Caco-2 (cell line): Measurements from ENCODE around the gene PKP3. TPM values are rescaled to one million over a fixed set of nuclear protein-coding genes. Genes with fewer than 3 reads are reported as not detected.

Experiments used
- BruUV-seq: library from RNA; stranded (reverse); fragments of 400-500 nt; replicated peaks from 2 replicates; lab custom pipeline; 2021; lab: Mats Ljungman, UMichigan
- CTCF ChIA-PET: fragments of 300-600 bp; sonication (Branson Sonifier 250); formaldehyde crosslinking; loops from one replicate; lab custom pipeline; 2022; ENCODE audit warnings: antibody characterized with exemption; lab: Charles Lee
- POLR2A ChIA-PET: fragments of 300-600 bp; sonication (Branson Sonifier 250); formaldehyde crosslinking; loops from one replicate; lab custom pipeline; 2022; ENCODE audit warnings: antibody characterized with exemption; lab: Charles Lee
- DNase-seq, 2 experiments: peaks; one replicate each; pipeline versions ENCODE4 v3.0.0 to v3.0.0-alpha.2; 2020 to 2022
- H3K27me3 ChIP-seq: replicated peaks from 2 replicates; pipeline ENCODE4 v1.6.0; 2011; ENCODE audit warnings: low read length; ENCODE audit not compliant: control insufficient read depth, insufficient read depth
- H3K36me3 ChIP-seq: 2 replicates; pipeline ENCODE4 v1.5.1; 2011; ENCODE audit warnings: low read length; ENCODE audit not compliant: control insufficient read depth, insufficient read depth
- H3K4me1 ChIP-seq: fragments of 250-450 bp; sonication (Bioruptor Pico); 2 replicates; pipeline ENCODE4 v1.5.1; 2020; ENCODE audit warnings: mild to moderate bottlenecking
- H3K4me3 ChIP-seq: 2 replicates; pipeline ENCODE4 v1.5.1; 2011; ENCODE audit warnings: low read depth, mild to moderate bottlenecking, control low read depth, low read length
- H3K9me3 ChIP-seq: fragments of 250-450 bp; sonication (Bioruptor Pico); 2 replicates; pipeline ENCODE4 v1.5.1; 2020; ENCODE audit warnings: mild to moderate bottlenecking, moderate library complexity
- H3K27ac Mint-ChIP-seq: one replicate; pipeline ENCODE4 v1.8.0; 2022; ENCODE audit warnings: mixed read lengths; ENCODE audit not compliant: unreplicated experiment
- H3K27me3 Mint-ChIP-seq: one replicate; pipeline ENCODE4 v1.8.0; 2022; ENCODE audit warnings: mixed read lengths; ENCODE audit not compliant: insufficient read depth, unreplicated experiment
- H3K36me3 Mint-ChIP-seq: one replicate; pipeline ENCODE4 v1.8.0; 2022; ENCODE audit warnings: mild to moderate bottlenecking, mixed read lengths; ENCODE audit not compliant: insufficient read depth, unreplicated experiment
- H3K4me1 Mint-ChIP-seq: one replicate; pipeline ENCODE4 v1.8.0; 2022; ENCODE audit warnings: low read depth, mixed read lengths; ENCODE audit not compliant: unreplicated experiment
- H3K4me3 Mint-ChIP-seq: one replicate; pipeline ENCODE4 v1.8.0; 2022; ENCODE audit warnings: mild to moderate bottlenecking, moderate library complexity, mixed read lengths; ENCODE audit not compliant: unreplicated experiment
- H3K9me3 Mint-ChIP-seq: one replicate; pipeline ENCODE4 v1.8.0; 2022; ENCODE audit warnings: mixed read lengths; ENCODE audit not compliant: unreplicated experiment
- intact Hi-C: fragments of 100-400 bp; cut with micrococcal nuclease; formaldehyde crosslinking; loops from one replicate; pipeline ENCODE4 v1.10.0; 2022; ENCODE audit not compliant: unreplicated experiment
- total RNA-seq: library from RNA; stranded (reverse); gene quantifications from 2 replicates; pipeline ENCODE4 v1.2.3, GENCODE V29; 2022
- TF ChIP-seq, protein P1 (sequence below), 2 experiments: fragments of 200-600 bp in 1 of 2; IDR thresholded peaks; 1 replicate in 1 of 2; 2 replicates in 1 of 2; pipeline versions ENCODE4 v1.5.1 to v1.8.0; 2011 to 2022; ENCODE audit warnings: antibody characterized with exemption in 1 of 2, control low read depth in 1 of 2, inconsistent platforms in 1 of 2, low read depth in 1 of 2, low read length in 1 of 2, mild to moderate bottlenecking in 1 of 2, moderate library complexity in 1 of 2; ENCODE audit not compliant: insufficient read depth in 1 of 2, severe bottlenecking in 1 of 2, unreplicated experiment in 1 of 2

The PKP3 gene
- total RNA-seq, 1 experiment from 2014 or later: 149 TPM

DNA sequence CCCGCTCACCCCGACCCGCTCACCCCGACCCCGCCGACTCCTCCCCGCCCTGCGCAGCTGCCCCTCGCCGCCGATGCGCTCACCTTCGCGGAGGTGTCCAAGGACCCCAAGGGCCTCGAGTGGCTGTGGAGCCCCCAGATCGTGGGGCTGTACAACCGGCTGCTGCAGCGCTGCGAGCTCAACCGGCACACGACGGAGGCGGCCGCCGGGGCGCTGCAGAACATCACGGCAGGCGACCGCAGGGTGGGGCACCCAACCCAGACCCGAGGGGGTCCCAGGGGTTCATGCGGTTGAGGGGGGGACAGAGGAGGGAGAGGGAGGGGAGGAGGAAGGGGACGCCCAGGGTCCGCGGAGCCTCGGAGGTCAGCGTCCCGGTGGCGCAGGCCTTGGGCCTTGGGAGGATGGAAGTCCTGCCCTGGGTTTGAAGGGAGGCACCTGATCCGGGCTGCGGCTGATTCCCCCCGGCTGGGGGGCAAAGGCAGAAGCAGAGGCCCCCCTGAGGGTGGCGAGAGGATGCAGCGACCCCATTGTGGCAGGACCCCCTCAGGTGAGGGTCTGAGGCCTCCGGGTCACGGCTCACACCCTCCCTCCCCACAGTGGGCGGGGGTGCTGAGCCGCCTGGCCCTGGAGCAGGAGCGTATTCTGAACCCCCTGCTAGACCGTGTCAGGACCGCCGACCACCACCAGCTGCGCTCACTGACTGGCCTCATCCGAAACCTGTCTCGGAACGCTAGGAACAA is 9.2 kb downstream of the PKP3 start:
- peaks cover 6% of the 10 kb centered on the region; the same call in 1 of the 2 replicates for H3K9me3 ChIP-seq
- no peaks in the 10 kb centered on the region for H3K4me1 Mint-ChIP-seq
- ChIA-PET POLR2A (no interaction called here), CTCF (no interaction called here)
- no peaks in the 10 kb centered on the region for H3K27me3 ChIP-seq
- intact Hi-C loops: no loop called here
- peaks cover 74% of the 10 kb centered on the region for H3K36me3 Mint-ChIP-seq
- no peaks in the 10 kb centered on the region for H3K9me3 Mint-ChIP-seq
- DNase-seq: no peak
- no peak overlapping the region for H3K4me3 ChIP-seq
- no peak overlapping the region for H3K27ac Mint-ChIP-seq
- H3K4me3 Mint-ChIP-seq: no peak overlapping the region
- BruUV-seq: no TSS peak
- no peaks in the 10 kb centered on the region; the same call in none of the 2 replicates for H3K36me3 ChIP-seq
- TF ChIP-seq, protein P1, sequence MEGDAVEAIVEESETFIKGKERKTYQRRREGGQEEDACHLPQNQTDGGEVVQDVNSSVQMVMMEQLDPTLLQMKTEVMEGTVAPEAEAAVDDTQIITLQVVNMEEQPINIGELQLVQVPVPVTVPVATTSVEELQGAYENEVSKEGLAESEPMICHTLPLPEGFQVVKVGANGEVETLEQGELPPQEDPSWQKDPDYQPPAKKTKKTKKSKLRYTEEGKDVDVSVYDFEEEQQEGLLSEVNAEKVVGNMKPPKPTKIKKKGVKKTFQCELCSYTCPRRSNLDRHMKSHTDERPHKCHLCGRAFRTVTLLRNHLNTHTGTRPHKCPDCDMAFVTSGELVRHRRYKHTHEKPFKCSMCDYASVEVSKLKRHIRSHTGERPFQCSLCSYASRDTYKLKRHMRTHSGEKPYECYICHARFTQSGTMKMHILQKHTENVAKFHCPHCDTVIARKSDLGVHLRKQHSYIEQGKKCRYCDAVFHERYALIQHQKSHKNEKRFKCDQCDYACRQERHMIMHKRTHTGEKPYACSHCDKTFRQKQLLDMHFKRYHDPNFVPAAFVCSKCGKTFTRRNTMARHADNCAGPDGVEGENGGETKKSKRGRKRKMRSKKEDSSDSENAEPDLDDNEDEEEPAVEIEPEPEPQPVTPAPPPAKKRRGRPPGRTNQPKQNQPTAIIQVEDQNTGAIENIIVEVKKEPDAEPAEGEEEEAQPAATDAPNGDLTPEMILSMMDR (IDR thresholded peaks at IDR 0.05; ENCODE audit: insufficient read depth in 1 of 2, low read depth in 1 of 2, low read length in 1 of 2, severe bottlenecking in 1 of 2, unreplicated experiment in 1 of 2): no peak
- no peaks in the 10 kb centered on the region for H3K27me3 Mint-ChIP-seq
- no peaks in the 10 kb centered on the region for H3K4me1 ChIP-seq

DNA sequence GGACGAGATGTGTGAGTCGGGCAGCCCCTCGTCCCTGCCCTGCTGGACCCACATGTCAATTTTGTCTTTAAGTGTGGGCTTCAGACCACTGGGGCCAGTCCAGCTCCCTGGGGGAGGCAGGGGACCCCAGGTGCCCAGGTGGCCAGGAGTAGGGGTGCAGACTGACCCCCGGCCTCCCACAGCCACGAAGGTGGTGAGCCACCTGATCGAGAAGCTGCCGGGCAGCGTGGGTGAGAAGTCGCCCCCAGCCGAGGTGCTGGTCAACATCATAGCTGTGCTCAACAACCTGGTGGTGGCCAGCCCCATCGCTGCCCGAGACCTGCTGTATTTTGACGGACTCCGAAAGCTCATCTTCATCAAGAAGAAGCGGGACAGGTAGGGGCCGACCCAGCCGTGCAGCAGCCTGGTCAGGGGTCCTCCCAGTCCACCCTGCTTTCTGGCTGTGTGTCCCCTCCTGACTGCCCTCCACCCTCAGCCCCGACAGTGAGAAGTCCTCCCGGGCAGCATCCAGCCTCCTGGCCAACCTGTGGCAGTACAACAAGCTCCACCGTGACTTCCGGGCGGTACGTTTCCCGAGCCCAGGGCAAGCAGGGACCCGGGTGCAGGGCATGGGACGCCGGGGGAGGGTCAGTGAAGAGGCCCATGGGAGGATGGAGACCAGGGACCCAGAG is 9.9 kb downstream of the PKP3 start:
- no peaks in the 10 kb centered on the region for H3K4me1 ChIP-seq
- CTCF ChIA-PET: no interaction called here
- Mint-ChIP-seq H3K9me3 (no peaks in the 10 kb centered on the region), H3K27me3 (no peaks in the 10 kb centered on the region), H3K4me3 (no peak overlapping the region), H3K27ac (peak overlapping the region; percentile 65), H3K36me3 (peaks cover 75% of the 10 kb centered on the region), H3K4me1 (no peaks in the 10 kb centered on the region)
- peaks cover 6% of the 10 kb centered on the region; the same call in 1 of the 2 replicates for H3K9me3 ChIP-seq
- TF ChIP-seq, protein P1 (IDR thresholded peaks at IDR 0.05; ENCODE audit: insufficient read depth in 1 of 2, low read depth in 1 of 2, low read length in 1 of 2, severe bottlenecking in 1 of 2, unreplicated experiment in 1 of 2): no peak
- POLR2A ChIA-PET: no interaction called here
- DNase-seq: no peak
- no TSS peak for BruUV-seq
- intact Hi-C loops: no loop called here
- no peaks in the 10 kb centered on the region for H3K27me3 ChIP-seq
- H3K4me3 ChIP-seq: no peak overlapping the region
- H3K36me3 ChIP-seq: peaks cover 2% of the 10 kb centered on the region

DNA sequence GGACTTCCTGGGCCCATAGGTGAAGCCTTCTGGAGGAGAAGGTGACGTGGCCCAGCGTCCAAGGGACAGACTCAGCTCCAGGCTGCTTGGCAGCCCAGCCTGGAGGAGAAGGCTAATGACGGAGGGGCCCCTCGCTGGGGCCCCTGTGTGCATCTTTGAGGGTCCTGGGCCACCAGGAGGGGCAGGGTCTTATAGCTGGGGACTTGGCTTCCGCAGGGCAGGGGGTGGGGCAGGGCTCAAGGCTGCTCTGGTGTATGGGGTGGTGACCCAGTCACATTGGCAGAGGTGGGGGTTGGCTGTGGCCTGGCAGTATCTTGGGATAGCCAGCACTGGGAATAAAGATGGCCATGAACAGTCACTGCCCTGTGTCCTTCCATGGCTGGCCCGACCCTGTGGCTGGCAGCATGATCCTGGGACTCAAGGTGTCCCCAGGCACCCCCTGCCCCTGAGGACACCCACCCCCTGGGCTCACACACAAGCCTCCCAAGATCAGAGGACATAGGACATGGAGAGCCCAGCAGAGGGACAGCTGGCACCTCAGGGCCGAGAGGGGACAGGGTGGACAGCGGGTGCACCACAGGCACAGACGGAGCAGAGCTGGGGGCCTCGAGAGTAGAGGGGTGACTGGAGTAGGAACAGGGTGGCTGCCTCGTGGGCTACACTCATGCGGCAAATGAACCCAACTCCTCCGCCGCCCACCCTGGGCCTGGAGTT is 10.7 kb downstream of the PKP3 start:
- TF ChIP-seq, protein P1 (IDR thresholded peaks at IDR 0.05; ENCODE audit: insufficient read depth in 1 of 2, low read depth in 1 of 2, low read length in 1 of 2, severe bottlenecking in 1 of 2, unreplicated experiment in 1 of 2): no peak
- H3K4me1 Mint-ChIP-seq: no peaks in the 10 kb centered on the region
- intact Hi-C loops: no loop called here
- H3K27me3 Mint-ChIP-seq: no peaks in the 10 kb centered on the region
- no peak overlapping the region for H3K4me3 ChIP-seq
- H3K36me3 ChIP-seq: peaks cover 5% of the 10 kb centered on the region
- DNase-seq: no peak
- H3K9me3 ChIP-seq: peaks cover 4% of the 10 kb centered on the region; the same call in 1 of the 2 replicates
- H3K36me3 Mint-ChIP-seq: peaks cover 75% of the 10 kb centered on the region
- POLR2A ChIA-PET: no interaction called here
- BruUV-seq: TSS peak; percentile 92
- no peaks in the 10 kb centered on the region for H3K27me3 ChIP-seq
- peaks cover 4% of the 10 kb centered on the region for H3K4me1 ChIP-seq
- CTCF ChIA-PET: no interaction called here
- peak overlapping the region; percentile 65 for H3K27ac Mint-ChIP-seq
- H3K4me3 Mint-ChIP-seq: no peak overlapping the region
- H3K9me3 Mint-ChIP-seq: no peaks in the 10 kb centered on the region
